GM21737 (cell line): Measurements from ENCODE around the gene GRM5.

Experiments used
- ATAC-seq: cut with Tn5 transposase; IDR thresholded peaks from one replicate; pipeline ENCODE4 v1.9.1; 2021; ENCODE audit warnings: mild to moderate bottlenecking, moderate library complexity; ENCODE audit not compliant: unreplicated experiment

Gene GRM5

GRCh38 chr11:88620568-88621130 lies 445.1 kb downstream of the GRM5 start:
- ATAC-seq = no peak

GRCh38 chr11:88619656-88620385 lies 446.0 kb downstream of the GRM5 start:
- ATAC-seq = no peak

- ATAC-seq = no peak
These were observed 446.7 kb downstream of the GRM5 start for GRCh38 chr11:88619071-88619425.

- ATAC-seq = no peak
These were observed 447.3 kb downstream of the GRM5 start for GRCh38 chr11:88618327-88619070.

- no peak for ATAC-seq
These were observed 448.6 kb downstream of the GRM5 start for GRCh38 chr11:88617226-88617625.

GRCh38 chr11:88604260-88604659 lies 461.5 kb downstream of the GRM5 start:
- ATAC-seq = no peak

GRCh38 chr11:88603091-88603867 lies 462.5 kb downstream of the GRM5 start:
- ATAC-seq = no peak

GRCh38 chr11:88597387-88597786 lies 468.4 kb downstream of the GRM5 start:
- ATAC-seq = no peak

GRCh38 chr11:88596786-88597185 lies 469.0 kb downstream of the GRM5 start:
- ATAC-seq = no peak

- ATAC-seq = no peak
These were observed 471.4 kb downstream of the GRM5 start for GRCh38 chr11:88594274-88594950.

- ATAC-seq = no peak
These were observed 475.4 kb downstream of the GRM5 start for GRCh38 chr11:88590361-88590760.

GRCh38 chr11:88583251-88583650 lies 482.5 kb downstream of the GRM5 start:
- ATAC-seq = no peak

- ATAC-seq = no peak
These were observed 486.3 kb downstream of the GRM5 start for GRCh38 chr11:88579466-88579865.

GRCh38 chr11:88576741-88577140 lies 489.0 kb downstream of the GRM5 start:
- no peak for ATAC-seq

- ATAC-seq = no peak
These were observed 489.9 kb downstream of the GRM5 start for GRCh38 chr11:88575916-88576315.

- no peak for ATAC-seq
These were observed 496.4 kb downstream of the GRM5 start for GRCh38 chr11:88569342-88569741.

- no peak for ATAC-seq
These were observed 510.0 kb downstream of the GRM5 start for GRCh38 chr11:88555829-88556202.

- ATAC-seq = no peak
These were observed 510.6 kb downstream of the GRM5 start for GRCh38 chr11:88555018-88555828.

- ATAC-seq = no peak
These were observed 512.6 kb downstream of the GRM5 start for GRCh38 chr11:88553204-88553603.
